Activated B cell treated with CpG ODN at 0.5 μM for 24 hours (primary cell): ENCODE data around the gene EGFLAM. TPM values are rescaled to one million over a fixed set of nuclear protein-coding genes. Genes with fewer than 3 reads are reported as not detected.

Experiments used
- ATAC-seq: fragments of 200-7000 bp; cut with Tn5 transposase; one replicate; pipeline ENCODE4 v1.10.0; 2021; ENCODE audit warnings: low read depth, mild to moderate bottlenecking, moderate library complexity
- CTCF ChIA-PET: fragments of 350-600 bp; sonication (Branson Sonifier 250); formaldehyde crosslinking; loops from one replicate; lab custom pipeline; 2021; ENCODE audit warnings: antibody characterized with exemption; lab: Charles Lee
- POLR2A ChIA-PET: fragments of 350-600 bp; sonication (Branson Sonifier 250); formaldehyde crosslinking; loops from one replicate; lab custom pipeline; 2021; ENCODE audit warnings: antibody characterized with exemption; lab: Charles Lee
- DNase-seq: peaks from one replicate; pipeline ENCODE4 v3.0.0; 2022
- H3K27ac Mint-ChIP-seq: one replicate; pipeline ENCODE4 v1.8.0; 2020; ENCODE audit warnings: mixed read lengths
- H3K27me3 Mint-ChIP-seq: one replicate; pipeline ENCODE4 v1.8.0; 2021; ENCODE audit warnings: mixed read lengths
- H3K36me3 Mint-ChIP-seq: one replicate; pipeline ENCODE4 v1.8.0; 2021; ENCODE audit warnings: low read depth, mixed read lengths
- H3K4me1 Mint-ChIP-seq: one replicate; pipeline ENCODE4 v1.8.0; 2021; ENCODE audit warnings: mixed read lengths
- H3K4me3 Mint-ChIP-seq: one replicate; pipeline ENCODE4 v1.8.0; 2020; ENCODE audit warnings: mild to moderate bottlenecking, mixed read lengths
- H3K9me3 Mint-ChIP-seq: one replicate; pipeline ENCODE4 v1.8.0; 2020; ENCODE audit warnings: mixed read lengths
- CTCF ChIP-seq: fragments of 200-600 bp; IDR thresholded peaks from one replicate; pipeline ENCODE4 v1.8.0; 2022; ENCODE audit warnings: antibody characterized with exemption, mild to moderate bottlenecking
- intact Hi-C: fragments of 100-400 bp; cut with micrococcal nuclease; formaldehyde crosslinking; loops from one replicate; pipeline ENCODE4 v1.15.1; 2024
- total RNA-seq: library from RNA; stranded (reverse); gene quantifications from 2 replicates; pipeline ENCODE4 v1.2.3, GENCODE V29; 2022

The EGFLAM gene
- total RNA-seq, 1 donor from 2014 or later: not detected

DNA sequence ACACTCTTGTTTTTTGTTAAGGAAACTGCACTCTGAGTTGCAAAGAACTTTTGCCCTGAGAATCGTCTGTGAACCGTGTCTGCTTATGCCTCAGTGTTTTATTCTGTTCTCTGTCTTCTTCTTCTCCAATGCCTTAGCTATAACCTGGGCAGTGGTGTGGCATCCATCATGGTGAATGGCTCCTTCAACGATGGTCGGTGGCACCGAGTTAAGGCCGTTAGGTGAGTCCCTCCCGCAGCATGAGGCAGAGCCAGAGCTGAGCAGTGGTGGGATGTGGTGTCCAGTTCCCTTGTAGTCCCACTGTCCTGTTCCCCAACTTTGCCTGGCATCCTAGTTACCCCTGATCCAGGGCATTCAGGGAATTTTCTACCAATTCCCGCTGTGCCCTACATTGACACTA lies 199.8 kb downstream of the EGFLAM start:
- intact Hi-C loops: no loop called here
- CTCF ChIA-PET: no interaction called here
- Mint-ChIP-seq H3K4me1 (peaks cover 8% of the 10 kb centered on the region), H3K9me3 (peaks cover 14% of the 10 kb centered on the region), H3K27ac (no peak overlapping the region), H3K4me3 (no peak overlapping the region), H3K36me3 (no peaks in the 10 kb centered on the region), H3K27me3 (peaks cover 65% of the 10 kb centered on the region)
- no peak for TF ChIP-seq CTCF
- no peak for ATAC-seq
- no peak for DNase-seq
- POLR2A ChIA-PET: no interaction called here

- H3K27me3 Mint-ChIP-seq: peaks cover 54% of the 10 kb centered on the region
- H3K4me1 Mint-ChIP-seq: no peaks in the 10 kb centered on the region
- H3K9me3 Mint-ChIP-seq: no peaks in the 10 kb centered on the region
- intact Hi-C loops: no loop called here
- no peak for TF ChIP-seq CTCF
- ATAC-seq (no peak), DNase-seq (no peak)
- ChIA-PET POLR2A (no interaction called here), CTCF (interaction anchor here (0.6 to 1.8 kb wide), 2 partner anchors 21 to 23 kb away, joined by 3 to 8 read pairs; no protein-coding TSS in a partner anchor)
- H3K4me3 Mint-ChIP-seq: no peak overlapping the region
- no peaks in the 10 kb centered on the region for H3K36me3 Mint-ChIP-seq
- H3K27ac Mint-ChIP-seq: no peak overlapping the region
Measured at GRCh38 chr5:38462976-38463633, 204.7 kb downstream of the EGFLAM start.

GRCh38 chr5:38463634-38464521 lies 205.5 kb downstream of the EGFLAM start:
- no peaks in the 10 kb centered on the region for H3K36me3 Mint-ChIP-seq
- no peaks in the 10 kb centered on the region for H3K4me1 Mint-ChIP-seq
- intact Hi-C loops: no loop called here
- DNase-seq: no peak
- CTCF ChIA-PET: interaction anchor here (0.6 to 1.8 kb wide), 2 partner anchors 22 to 24 kb away, joined by 3 to 8 read pairs; no protein-coding TSS in a partner anchor
- no peak overlapping the region for H3K4me3 Mint-ChIP-seq
- H3K27me3 Mint-ChIP-seq: peaks cover 55% of the 10 kb centered on the region
- no peak overlapping the region for H3K27ac Mint-ChIP-seq
- TF ChIP-seq CTCF: no peak
- POLR2A ChIA-PET: no interaction called here
- H3K9me3 Mint-ChIP-seq: no peaks in the 10 kb centered on the region
- ATAC-seq: no peak

DNA sequence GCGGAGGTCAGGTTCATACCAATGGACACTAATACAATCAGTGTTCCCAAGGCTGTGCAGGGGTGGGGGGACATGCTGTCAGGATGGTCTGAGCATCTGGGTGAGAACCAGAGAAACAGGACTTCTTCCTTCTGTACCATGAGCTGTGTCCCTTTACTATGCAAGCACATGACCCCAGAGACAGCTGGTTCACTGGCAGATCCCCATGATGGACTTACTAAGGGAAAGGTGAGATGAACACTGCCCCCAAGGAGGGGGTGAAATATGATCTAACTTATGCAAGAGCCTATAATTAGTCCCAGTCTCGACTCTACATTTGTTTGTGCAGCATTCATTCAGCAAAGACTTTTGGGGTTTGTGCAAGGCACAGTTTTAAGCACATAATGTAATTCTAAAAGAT lies 206.7 kb downstream of the EGFLAM start:
- ChIA-PET POLR2A (no interaction called here), CTCF (no interaction called here)
- intact Hi-C loops: no loop called here
- TF ChIP-seq CTCF: no peak
- no peak overlapping the region for H3K4me3 Mint-ChIP-seq
- peaks cover 55% of the 10 kb centered on the region for H3K27me3 Mint-ChIP-seq
- DNase-seq (no peak), ATAC-seq (no peak)
- H3K9me3 Mint-ChIP-seq: no peaks in the 10 kb centered on the region
- H3K27ac Mint-ChIP-seq: no peak overlapping the region
- H3K4me1 Mint-ChIP-seq: no peaks in the 10 kb centered on the region
- no peaks in the 10 kb centered on the region for H3K36me3 Mint-ChIP-seq
